Astrocyte (in vitro differentiated cells and primary cell): ENCODE results near the gene NET1.

Experiments used
- CTCF ChIP-seq: IDR thresholded peaks from 2 replicates; pipeline ENCODE4 v1.5.1; 2011; ENCODE audit warnings: low read depth, mild to moderate bottlenecking, inconsistent platforms, low read length, moderate library complexity; ENCODE audit not compliant: insufficient read depth
- EZH2 ChIP-seq: IDR thresholded peaks from 2 replicates; pipeline ENCODE4 v1.6.1; 2012; ENCODE audit warnings: mild to moderate bottlenecking, low read length, inconsistent platforms; ENCODE audit not compliant: insufficient read depth

GRCh38 chr10:5486853-5487235 lies 74.5 kb downstream of the NET1 start:
- no peak for TF ChIP-seq EZH2
- TF ChIP-seq CTCF, result no peak
